Activated T-cell treated with anti-CD3 and anti-CD28 coated beads, Interleukin-2, amount 50 U/mL, for 48 hours (primary cell): ENCODE measurements around the gene TRIOBP.

Source experiments
- DNase-seq, 2 experiments: peaks; one replicate each; pipeline ENCODE4 v3.0.0-alpha.2; 2020

TRIOBP gene

GRCh38 chr22:37664249-37665101 lies 32.4 kb upstream of the TRIOBP start:
- no peak for DNase-seq

- DNase-seq = no peak
Measured at GRCh38 chr22:37665487-37665886, 31.4 kb upstream of the TRIOBP start.

- no peak for DNase-seq
Measured at GRCh38 chr22:37669586-37669985, 27.3 kb upstream of the TRIOBP start.

GRCh38 chr22:37672206-37672919 lies 24.5 kb upstream of the TRIOBP start:
- DNase-seq = no peak

- DNase-seq = peak in 1 of 2 experiments; percentile 42
Measured at GRCh38 chr22:37672920-37673455, 23.9 kb upstream of the TRIOBP start.

DNA sequence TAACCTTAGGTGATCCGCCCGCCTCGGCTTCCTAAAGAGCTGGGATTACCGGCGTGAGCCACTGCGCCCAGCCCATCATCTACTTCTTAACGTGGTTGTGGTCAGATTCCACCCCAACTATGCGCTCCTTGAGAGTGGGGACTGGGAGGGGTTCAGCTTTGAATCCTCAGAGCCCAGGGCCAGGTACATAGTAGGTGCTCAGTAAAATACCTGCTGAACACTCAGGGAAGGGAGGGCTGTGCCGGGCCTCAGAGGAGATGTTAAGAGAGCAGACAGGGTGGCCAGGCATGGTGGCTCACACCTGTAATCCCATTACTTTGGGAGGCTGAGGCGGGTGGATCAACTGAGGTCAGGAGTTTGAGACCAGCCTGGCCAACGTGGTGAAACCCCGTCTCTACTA lies 22.6 kb upstream of the TRIOBP start:
- DNase-seq = no peak

DNA sequence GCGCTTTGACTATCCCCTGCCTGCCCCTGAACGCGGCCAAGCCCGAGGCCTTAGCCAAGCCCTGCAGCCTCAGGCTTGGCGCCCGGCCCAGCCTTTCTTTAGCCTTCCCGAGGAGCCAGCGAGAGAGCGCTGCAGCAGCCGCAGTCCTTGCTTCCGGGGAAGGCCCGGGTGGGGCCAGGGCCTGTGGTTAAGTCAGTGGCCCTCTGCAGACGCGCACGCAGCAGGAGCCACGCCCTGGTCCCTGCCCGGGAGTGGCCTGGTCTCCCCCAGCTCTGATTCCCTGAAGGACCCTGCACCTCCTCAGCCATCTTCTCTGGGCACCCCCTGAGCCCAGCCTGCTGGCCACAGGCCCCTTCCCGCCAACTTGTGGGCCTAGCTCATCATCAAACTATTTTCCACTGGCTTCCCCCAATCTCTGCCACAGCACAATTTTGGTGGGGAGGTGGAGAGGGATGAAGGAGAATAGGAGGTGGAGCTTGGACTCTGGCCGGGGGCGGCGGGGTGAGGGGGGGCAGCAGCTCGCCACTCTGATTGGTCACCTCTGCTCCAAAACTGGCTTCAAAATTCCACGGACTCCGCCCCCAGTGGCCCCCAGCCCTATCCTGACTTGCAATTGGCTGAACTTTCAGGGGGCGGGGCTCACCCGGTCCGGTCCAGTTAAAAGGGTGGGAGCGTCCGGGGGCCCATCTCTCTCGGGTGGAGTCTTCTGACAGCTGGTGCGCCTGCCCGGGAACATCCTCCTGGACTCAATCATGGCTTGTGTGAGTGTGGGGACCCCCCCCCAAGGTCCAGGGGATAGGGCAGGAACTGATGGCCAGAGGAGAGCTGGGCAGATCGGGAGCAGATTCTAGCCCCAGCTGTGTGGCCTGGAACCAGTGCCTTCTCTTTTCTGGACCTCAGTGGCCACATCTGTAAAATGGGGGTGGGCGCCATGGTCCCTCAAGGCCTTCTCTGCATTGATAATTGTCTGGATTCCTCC lies 21.6 kb upstream of the TRIOBP start, which contains the start of gene LGALS1:
Gene LGALS1, plus strand, starts transcription at position 686 of the 979 bp plus-strand sequence. Its CDS starts 67 bp downstream, at position 753.
- DNase-seq = peak; percentile 77 to 83

- DNase-seq = peak; percentile 48 to 63
Measured at GRCh38 chr22:37675930-37676735, 20.7 kb upstream of the TRIOBP start.

DNA sequence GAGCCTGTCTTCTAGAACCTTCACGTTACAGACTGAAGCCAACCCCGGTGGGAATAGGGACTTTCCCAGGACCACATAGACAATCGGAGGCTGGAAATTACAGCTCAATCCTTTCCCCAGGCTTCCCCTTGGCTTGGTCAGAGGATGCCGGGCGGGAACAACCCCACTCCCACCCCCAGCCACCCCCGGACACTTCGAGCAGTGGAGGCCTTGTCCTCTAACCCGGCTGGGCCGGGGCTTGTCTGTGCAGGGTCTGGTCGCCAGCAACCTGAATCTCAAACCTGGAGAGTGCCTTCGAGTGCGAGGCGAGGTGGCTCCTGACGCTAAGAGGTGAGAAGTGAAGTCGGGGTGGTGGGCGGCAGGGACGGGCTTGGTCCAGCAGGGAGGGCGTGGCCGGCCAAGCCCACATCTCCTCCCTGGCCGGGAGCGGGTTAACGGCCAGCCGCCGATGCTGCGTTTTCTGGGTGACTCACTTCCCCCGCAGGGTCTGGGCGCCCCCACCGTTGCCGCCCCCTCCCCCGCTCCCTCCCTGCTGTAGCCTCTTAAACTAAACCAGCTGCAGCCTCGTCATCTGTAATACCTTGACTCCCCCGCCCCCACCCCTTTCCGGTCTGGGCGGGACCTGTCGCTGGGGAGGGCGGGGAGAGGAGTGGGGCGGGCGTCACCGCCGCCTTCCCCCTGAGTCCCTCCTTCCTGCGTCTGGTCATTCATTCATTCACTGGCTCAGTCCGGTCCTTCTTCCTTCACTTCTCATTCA lies 19.9 kb upstream of the TRIOBP start:
- peak; percentile 95 to 96 for DNase-seq

- DNase-seq = no peak
Measured at GRCh38 chr22:37677493-37677974, 19.3 kb upstream of the TRIOBP start.

DNA sequence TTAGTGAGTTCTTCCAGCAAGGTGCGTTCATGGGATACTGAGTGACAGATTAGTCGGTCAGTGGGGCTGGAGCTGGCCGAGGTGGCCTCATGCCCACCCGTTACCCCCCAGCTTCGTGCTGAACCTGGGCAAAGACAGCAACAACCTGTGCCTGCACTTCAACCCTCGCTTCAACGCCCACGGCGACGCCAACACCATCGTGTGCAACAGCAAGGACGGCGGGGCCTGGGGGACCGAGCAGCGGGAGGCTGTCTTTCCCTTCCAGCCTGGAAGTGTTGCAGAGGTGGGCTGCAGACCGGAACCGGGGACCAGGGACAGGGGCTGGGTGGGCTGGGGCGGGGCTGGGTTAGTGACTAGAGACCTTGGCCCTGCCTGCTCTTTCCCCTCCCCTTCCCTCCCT lies 18.5 kb upstream of the TRIOBP start:
- DNase-seq = no peak

- DNase-seq = no peak
Measured at GRCh38 chr22:37679670-37680069, 17.2 kb upstream of the TRIOBP start.

DNA sequence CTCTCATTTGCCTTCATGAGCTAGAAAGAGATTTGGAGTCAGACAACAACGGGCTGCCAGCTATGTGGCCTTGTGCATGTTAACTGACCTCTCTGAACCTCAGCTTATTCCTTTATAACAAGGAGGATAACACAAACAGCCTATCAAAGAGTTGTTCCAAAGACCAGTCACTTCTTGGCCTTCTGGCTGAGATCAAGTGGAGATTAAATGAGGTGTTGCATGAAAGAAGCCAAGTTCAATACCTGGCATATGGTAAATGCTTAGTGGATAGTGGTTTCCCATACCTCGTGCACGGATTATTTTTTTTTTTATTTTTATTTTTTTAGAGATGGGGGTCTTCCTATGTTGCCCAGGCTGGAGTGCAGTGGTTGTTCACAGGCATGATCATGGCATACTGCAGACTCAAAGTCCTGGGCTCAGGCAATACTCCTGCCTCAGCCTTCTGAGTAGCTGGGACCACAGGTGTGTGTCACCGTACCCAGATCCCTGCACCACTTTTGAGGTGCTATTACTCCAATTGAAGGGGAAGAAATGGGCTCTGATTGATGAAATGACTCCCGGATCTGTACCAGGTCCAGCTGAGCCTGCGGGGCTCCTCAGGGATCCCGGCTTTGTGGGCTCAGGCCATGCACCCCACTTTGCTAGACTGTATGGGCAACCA lies 16.5 kb upstream of the TRIOBP start:
- no peak for DNase-seq

- DNase-seq = no peak
Measured at GRCh38 chr22:37681001-37681424, 15.8 kb upstream of the TRIOBP start.

DNA sequence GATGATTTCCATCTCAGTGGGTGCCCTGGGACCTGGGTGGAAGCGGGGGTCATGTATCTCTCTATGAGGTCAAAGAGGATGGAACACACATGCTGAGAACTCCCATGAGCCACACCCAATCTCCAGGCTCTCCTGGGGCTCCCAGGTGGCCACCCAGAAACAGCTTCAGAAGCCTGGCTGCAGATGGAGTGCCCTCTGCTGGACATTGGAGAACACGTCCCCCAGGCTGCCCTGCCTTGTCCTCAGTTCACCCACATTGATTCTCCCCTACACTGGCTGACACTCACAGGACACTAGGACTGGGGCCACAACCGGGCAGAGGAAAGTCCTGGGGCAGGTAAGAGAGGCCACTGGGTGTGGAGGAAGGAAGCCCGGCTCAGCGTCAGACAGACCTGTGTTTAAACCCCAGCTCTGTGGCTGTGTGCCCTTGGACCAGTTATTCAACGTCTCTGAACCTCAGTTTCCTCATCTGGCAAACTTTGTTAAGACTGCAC lies 15.2 kb upstream of the TRIOBP start:
- DNase-seq = peak; percentile 80 to 86

DNA sequence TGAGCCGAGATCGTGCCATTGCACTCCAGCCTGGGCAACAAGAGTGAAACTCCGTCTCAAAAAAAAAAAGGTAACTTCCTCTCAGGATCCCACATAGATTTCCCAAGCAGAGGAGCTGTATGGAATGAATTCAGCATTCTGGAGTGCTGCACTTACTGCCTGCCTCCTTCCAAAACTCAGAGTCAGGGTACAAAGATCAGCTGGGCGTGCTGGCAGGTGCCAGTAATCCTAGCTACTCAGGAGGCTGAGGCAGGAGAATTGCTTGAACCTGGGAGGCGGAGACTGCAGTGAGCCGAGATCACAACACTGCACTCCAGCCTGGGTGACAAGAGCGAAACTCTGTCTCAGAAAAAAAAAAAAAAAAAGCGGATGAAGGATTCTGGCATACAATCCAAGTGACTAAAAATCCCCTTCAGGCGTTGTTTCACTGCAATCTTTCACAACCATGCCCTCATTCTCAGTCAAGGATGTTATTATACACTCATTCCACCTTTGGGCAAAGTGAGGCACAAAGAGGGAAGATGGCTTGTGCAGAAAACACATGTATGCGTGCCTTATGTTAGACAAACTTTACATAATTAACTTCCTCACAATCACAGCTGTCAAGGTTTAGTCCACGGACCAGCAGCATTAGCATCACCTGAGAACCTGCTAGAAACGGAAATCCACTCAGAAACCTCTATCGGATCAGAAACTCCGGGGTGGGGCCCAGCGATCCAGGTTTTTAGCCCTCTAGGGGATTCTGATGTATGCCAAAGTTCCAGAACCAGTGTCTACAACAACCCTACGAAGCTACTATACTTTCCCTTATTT lies 11.8 kb upstream of the TRIOBP start:
- no peak for DNase-seq

DNA sequence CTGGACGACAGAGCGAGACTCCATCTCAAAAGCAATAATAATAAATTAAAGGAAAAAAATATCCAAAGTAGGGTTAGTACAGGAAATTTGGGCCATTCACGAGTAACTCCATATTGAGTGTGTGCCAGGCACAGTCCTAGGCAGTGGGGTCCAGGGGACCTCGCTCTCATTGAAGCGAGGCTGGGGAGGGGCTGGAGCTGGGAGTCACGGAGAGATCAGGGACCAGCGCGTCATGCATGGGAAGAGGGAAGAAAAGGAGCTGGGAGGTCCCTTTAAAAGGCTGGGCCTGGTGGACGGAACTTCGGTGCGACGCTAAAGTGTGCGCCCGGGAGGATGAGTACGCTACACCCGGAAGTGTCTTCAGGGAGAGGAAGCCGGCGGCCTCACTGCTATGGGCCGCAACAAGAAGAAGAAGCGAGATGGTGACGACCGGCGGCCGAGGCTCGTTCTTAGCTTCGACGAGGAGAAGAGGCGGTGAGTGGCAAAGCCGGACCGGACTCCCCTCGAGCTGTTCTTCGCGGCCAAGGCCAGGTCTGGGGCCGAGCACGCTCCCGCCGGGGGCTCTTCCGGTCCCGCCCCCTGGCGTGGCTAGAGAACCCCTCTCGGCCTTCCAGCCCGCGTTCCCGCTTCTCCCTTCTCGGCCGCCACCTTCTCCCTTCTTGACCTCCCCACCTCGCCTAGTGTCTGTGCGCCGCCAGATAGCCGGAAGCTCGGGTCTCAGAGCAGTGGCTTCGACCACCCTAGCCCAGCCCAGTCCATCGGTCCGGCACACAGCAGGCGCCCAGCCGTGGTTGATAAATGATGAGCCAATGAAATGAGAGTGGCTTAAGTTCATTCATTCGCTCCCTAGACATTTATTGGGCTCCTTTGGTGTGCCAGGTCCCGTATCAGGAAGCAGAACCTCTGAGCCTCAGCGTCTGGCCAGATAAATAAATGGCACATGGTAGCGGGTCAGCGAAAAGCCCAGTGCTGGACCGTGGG lies 10.6 kb upstream of the TRIOBP start, which contains the start of gene NOL12:
Gene NOL12, plus strand, starts transcription at position 342 of the 981 bp plus-strand sequence. Its CDS starts 50 bp downstream, at position 392.
- peak; percentile 89 to 91 for DNase-seq
